IPS-15b (cell line): ENCODE data around the gene SUSD1.

ENCODE experiments used
- H3K27me3 ChIP-seq: one replicate; pipeline ENCODE4 v1.6.1; 2013; ENCODE audit warnings: low read length; ENCODE audit not compliant: control insufficient read depth, insufficient read depth
- H3K36me3 ChIP-seq: one replicate; pipeline ENCODE4 v1.6.1; 2013; ENCODE audit warnings: low read length; ENCODE audit not compliant: control insufficient read depth, insufficient read depth
- H3K4me1 ChIP-seq: one replicate; pipeline ENCODE4 v1.6.1; 2013; ENCODE audit warnings: mild to moderate bottlenecking, low read length; ENCODE audit not compliant: control insufficient read depth, insufficient read depth
- H3K4me3 ChIP-seq: one replicate; pipeline ENCODE4 v1.5.1; 2013; ENCODE audit warnings: low read depth, low read length
- H3K9ac ChIP-seq: one replicate; pipeline ENCODE4 v1.6.1; 2013; ENCODE audit warnings: low read depth, mild to moderate bottlenecking, low read length
- H3K9me3 ChIP-seq: one replicate; pipeline ENCODE4 v1.6.1; 2013; ENCODE audit warnings: mild to moderate bottlenecking, low read length; ENCODE audit not compliant: control insufficient read depth, insufficient read depth

SUSD1 gene

GRCh38 chr9:112029921-112030444 lies 145.1 kb downstream of the SUSD1 start:
- Histone ChIP-seq H3K36me3 (no peaks in the 10 kb centered on the region), H3K4me1 (no peaks in the 10 kb centered on the region), H3K4me3 (no peak overlapping the region), H3K9me3 (no peaks in the 10 kb centered on the region), H3K27me3 (no peaks in the 10 kb centered on the region), H3K9ac (no peak overlapping the region)

GRCh38 chr9:112028242-112029221 lies 146.6 kb downstream of the SUSD1 start:
- Histone ChIP-seq H3K27me3 (no peaks in the 10 kb centered on the region), H3K9ac (no peak overlapping the region), H3K36me3 (no peaks in the 10 kb centered on the region), H3K4me3 (no peak overlapping the region), H3K9me3 (no peaks in the 10 kb centered on the region), H3K4me1 (no peaks in the 10 kb centered on the region)

- Histone ChIP-seq H3K36me3 (no peaks in the 10 kb centered on the region), H3K4me3 (no peak overlapping the region), H3K9me3 (no peaks in the 10 kb centered on the region), H3K9ac (no peak overlapping the region), H3K27me3 (no peaks in the 10 kb centered on the region), H3K4me1 (no peaks in the 10 kb centered on the region)
Observed at GRCh38 chr9:112025850-112026249, 149.2 kb downstream of the SUSD1 start.

DNA sequence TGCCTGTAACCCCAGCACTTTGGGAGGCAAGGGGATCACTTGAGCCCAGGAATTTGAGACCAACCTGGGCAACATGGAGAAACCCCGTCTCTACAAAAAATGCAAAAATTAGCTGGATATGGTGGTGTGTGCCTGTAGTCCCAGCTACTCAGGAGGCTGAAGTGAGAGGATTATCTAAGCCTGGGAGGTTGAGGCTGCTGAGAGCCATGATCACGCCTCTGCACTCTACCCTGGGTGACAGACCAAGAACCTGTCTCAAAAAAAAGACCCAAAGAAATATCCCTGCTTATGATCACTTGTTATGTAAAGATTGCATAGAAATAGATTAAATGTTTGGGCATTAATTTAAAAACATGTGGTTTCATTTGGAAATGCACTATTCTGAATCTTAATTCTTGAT lies 153.4 kb downstream of the SUSD1 start:
- Histone ChIP-seq H3K9ac (no peak overlapping the region), H3K36me3 (no peaks in the 10 kb centered on the region), H3K9me3 (no peaks in the 10 kb centered on the region), H3K4me1 (no peaks in the 10 kb centered on the region), H3K27me3 (no peaks in the 10 kb centered on the region), H3K4me3 (no peak overlapping the region)

DNA sequence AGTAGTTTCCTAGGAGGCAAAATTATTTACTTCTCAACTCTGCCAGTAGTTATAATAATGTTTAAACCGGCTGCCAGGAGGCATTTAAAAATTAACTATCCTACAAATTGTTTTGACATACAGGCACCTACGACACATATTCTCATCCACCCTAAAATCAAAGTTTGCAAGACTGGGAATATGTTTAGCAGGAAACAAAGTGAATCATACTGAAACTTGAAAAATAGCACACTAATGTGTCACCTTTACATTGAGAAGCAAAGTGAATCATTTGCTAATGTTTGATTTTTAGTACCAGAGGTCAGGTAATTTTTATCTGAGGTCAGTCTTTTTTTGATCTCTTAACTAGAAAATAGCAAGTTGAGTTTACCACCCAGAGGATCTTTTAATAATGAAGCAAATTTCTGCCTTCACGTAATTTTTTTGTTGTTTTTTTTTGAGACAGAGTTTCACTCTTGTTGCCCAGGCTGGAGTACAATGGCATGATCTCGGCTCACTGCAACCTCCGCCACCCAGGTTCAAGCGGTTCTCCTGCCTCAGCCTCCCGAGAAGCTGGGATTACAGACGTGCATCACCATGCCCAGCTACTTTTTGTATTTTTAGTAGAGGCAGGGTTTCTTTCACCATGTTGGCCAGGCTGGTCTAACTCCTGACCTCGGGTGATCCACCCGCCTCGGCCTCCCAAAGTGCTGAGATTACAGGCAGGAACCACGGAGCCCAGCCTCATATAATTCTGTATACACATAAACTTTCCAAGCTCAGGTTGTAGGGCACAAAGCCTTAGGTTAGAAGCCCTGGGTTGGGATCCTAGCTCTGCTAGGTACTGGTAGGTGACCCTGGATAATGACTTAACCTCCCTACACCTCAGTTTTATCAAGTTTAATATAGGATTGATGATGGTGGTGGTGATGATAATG lies 154.2 kb downstream of the SUSD1 start:
- no peaks in the 10 kb centered on the region for H3K27me3 ChIP-seq
- H3K9me3 ChIP-seq = no peaks in the 10 kb centered on the region
- no peaks in the 10 kb centered on the region for H3K4me1 ChIP-seq
- no peak overlapping the region for H3K4me3 ChIP-seq
- H3K36me3 ChIP-seq = no peaks in the 10 kb centered on the region
- H3K9ac ChIP-seq = no peak overlapping the region

GRCh38 chr9:112017878-112018277 lies 157.2 kb downstream of the SUSD1 start:
- Histone ChIP-seq H3K4me3 (no peak overlapping the region), H3K36me3 (no peaks in the 10 kb centered on the region), H3K27me3 (no peaks in the 10 kb centered on the region), H3K9ac (no peak overlapping the region), H3K4me1 (no peaks in the 10 kb centered on the region), H3K9me3 (no peaks in the 10 kb centered on the region)

- no peak overlapping the region for H3K9ac ChIP-seq
- no peaks in the 10 kb centered on the region for H3K27me3 ChIP-seq
- H3K9me3 ChIP-seq = no peaks in the 10 kb centered on the region
- no peaks in the 10 kb centered on the region for H3K4me1 ChIP-seq
- H3K36me3 ChIP-seq = no peaks in the 10 kb centered on the region
- no peak overlapping the region for H3K4me3 ChIP-seq
Observed at GRCh38 chr9:112015736-112016135, 159.4 kb downstream of the SUSD1 start.

- Histone ChIP-seq H3K4me3 (no peak overlapping the region), H3K4me1 (no peaks in the 10 kb centered on the region), H3K36me3 (no peaks in the 10 kb centered on the region), H3K9ac (no peak overlapping the region), H3K9me3 (no peaks in the 10 kb centered on the region), H3K27me3 (no peaks in the 10 kb centered on the region)
Observed at GRCh38 chr9:112015149-112015548, 159.9 kb downstream of the SUSD1 start.

GRCh38 chr9:112013266-112013665 lies 161.8 kb downstream of the SUSD1 start:
- Histone ChIP-seq H3K4me3 (no peak overlapping the region), H3K27me3 (no peaks in the 10 kb centered on the region), H3K36me3 (no peaks in the 10 kb centered on the region), H3K9ac (no peak overlapping the region), H3K9me3 (no peaks in the 10 kb centered on the region), H3K4me1 (no peaks in the 10 kb centered on the region)

GRCh38 chr9:112012026-112012902 lies 162.8 kb downstream of the SUSD1 start:
- Histone ChIP-seq H3K9me3 (no peaks in the 10 kb centered on the region), H3K27me3 (no peaks in the 10 kb centered on the region), H3K4me3 (no peak overlapping the region), H3K36me3 (no peaks in the 10 kb centered on the region), H3K4me1 (no peaks in the 10 kb centered on the region), H3K9ac (no peak overlapping the region)
